ENCODE data around the gene PIP5K1B. TPM values are rescaled to one million over a fixed set of nuclear protein-coding genes. Genes with fewer than 3 reads are reported as not detected.

PIP5K1B gene
- total RNA-seq, 1 experiment from 2014 or later = 2.5 TPM

DNA sequence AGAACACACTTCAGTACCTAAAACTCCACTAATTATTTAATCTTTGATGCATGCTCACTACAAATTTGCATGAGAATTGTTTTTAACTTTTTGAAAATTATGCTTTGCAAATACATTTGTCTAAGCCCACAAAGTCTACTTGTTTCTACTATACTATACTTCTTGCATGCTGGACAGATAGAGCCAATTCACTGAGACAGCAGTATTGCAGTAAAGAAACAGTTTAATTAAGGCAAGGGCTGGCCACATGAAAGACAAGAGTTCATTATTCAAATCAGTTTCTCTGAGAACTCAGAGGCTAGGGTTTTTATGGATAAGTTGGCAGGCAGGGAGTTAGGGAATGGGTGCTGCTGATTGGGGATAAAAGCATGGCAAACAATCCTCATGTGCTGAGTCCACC is 324.5 kb downstream of the PIP5K1B start:
- H4K91ac ChIP-seq (ENCODE audit: insufficient read length, low read depth, low read length) = no peak overlapping the region
- TF ChIP-seq, protein P1, sequence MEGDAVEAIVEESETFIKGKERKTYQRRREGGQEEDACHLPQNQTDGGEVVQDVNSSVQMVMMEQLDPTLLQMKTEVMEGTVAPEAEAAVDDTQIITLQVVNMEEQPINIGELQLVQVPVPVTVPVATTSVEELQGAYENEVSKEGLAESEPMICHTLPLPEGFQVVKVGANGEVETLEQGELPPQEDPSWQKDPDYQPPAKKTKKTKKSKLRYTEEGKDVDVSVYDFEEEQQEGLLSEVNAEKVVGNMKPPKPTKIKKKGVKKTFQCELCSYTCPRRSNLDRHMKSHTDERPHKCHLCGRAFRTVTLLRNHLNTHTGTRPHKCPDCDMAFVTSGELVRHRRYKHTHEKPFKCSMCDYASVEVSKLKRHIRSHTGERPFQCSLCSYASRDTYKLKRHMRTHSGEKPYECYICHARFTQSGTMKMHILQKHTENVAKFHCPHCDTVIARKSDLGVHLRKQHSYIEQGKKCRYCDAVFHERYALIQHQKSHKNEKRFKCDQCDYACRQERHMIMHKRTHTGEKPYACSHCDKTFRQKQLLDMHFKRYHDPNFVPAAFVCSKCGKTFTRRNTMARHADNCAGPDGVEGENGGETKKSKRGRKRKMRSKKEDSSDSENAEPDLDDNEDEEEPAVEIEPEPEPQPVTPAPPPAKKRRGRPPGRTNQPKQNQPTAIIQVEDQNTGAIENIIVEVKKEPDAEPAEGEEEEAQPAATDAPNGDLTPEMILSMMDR (conservative IDR thresholded peaks at IDR 0.05) = no peak

More for the DNA sequence above, 324.5 kb downstream of the PIP5K1B start:
- H4K8ac ChIP-seq (replicated peaks; ENCODE audit: insufficient read length, low read depth, low read length) = no peak overlapping the region
- no peak overlapping the region for H3K14ac ChIP-seq (ENCODE audit: insufficient read depth, low read length)
- H3K56ac ChIP-seq (ENCODE audit: insufficient read length, low read depth, low read length) = no peak overlapping the region
- no peaks in the 10 kb centered on the region for H3K23me2 ChIP-seq (ENCODE audit: insufficient read length, low read depth, low read length, poor library complexity, severe bottlenecking)
- Mint-ChIP-seq H3K27me3 (ENCODE audit: low read depth) (no peaks in the 10 kb centered on the region), H3K9me3 (peaks cover 6 to 7% of the 10 kb centered on the region in 2 experiments; a peak in 4 of 5 replicates), H3K4me3 (no peak overlapping the region), H3K36me3 (ENCODE audit: insufficient read depth in 1 of 3, low read depth in 3 of 3) (peaks cover 4 to 6% (median 6%) of the 10 kb centered on the region in 3 experiments; a peak in 6 of 7 replicates), H3K27ac (no peak overlapping the region), H3K4me1 (peaks cover 3 to 16% of the 10 kb centered on the region in 2 experiments)
- no peak overlapping the region for H3K9ac ChIP-seq (ENCODE audit: extremely low read depth, insufficient read length, low read length)
- H3K4me1 ChIP-seq (ENCODE audit: insufficient read depth, low read length) = no peaks in the 10 kb centered on the region
- no peak overlapping the region for H2BK15ac ChIP-seq (ENCODE audit: low read depth, low read length)
- H4K5ac ChIP-seq (ENCODE audit: insufficient read length, low read depth, low read length) = no peak overlapping the region
- H2AK5ac ChIP-seq (ENCODE audit: insufficient read length, low read length) = no peak overlapping the region
- H3K23ac ChIP-seq (ENCODE audit: insufficient read length, low read depth, low read length) = no peak overlapping the region
- H3K9me3 ChIP-seq (ENCODE audit: control insufficient read depth, low read depth, low read length) = peaks cover 4% of the 10 kb centered on the region
- H3K18ac ChIP-seq (ENCODE audit: insufficient read length, low read depth, low read length) = no peak overlapping the region
- H3K27ac ChIP-seq (ENCODE audit: insufficient read length, low read depth, low read length) = no peak overlapping the region
- H3T11ph ChIP-seq (ENCODE audit: low read length) = no peak overlapping the region
- no peak for DNase-seq
- H3K79me2 ChIP-seq (ENCODE audit: insufficient read depth, low read length) = no peaks in the 10 kb centered on the region
- H4K20me1 ChIP-seq (ENCODE audit: control insufficient read depth, insufficient read depth, insufficient read length) = no peaks in the 10 kb centered on the region
- no peak overlapping the region for H3K4ac ChIP-seq (ENCODE audit: low read depth, low read length)
- no peak overlapping the region for H2AFZ ChIP-seq (ENCODE audit: low read length)
- H2BK5ac ChIP-seq (ENCODE audit: insufficient read length, low read length) = no peak overlapping the region
- no peak overlapping the region for H2BK12ac ChIP-seq (ENCODE audit: insufficient read length, low read depth, low read length)
- no peak overlapping the region for H2BK120ac ChIP-seq (ENCODE audit: low read depth, low read length, poor library complexity, severe bottlenecking)
- H3K27me3 ChIP-seq (ENCODE audit: insufficient read depth, low read length) = no peaks in the 10 kb centered on the region
- H2BK20ac ChIP-seq (ENCODE audit: low read depth, low read length, poor library complexity, severe bottlenecking) = no peak overlapping the region
- no peaks in the 10 kb centered on the region for H3K79me1 ChIP-seq (ENCODE audit: insufficient read depth, low read depth, low read length, poor library complexity, severe bottlenecking)
- H3K4me2 ChIP-seq (ENCODE audit: insufficient read depth, insufficient read length, low read length) = no peak overlapping the region
